Posterior cingulate gyrus (tissue), 11 donors: ENCODE data around the gene ZDHHC7.

ENCODE experiments used
- DNase-seq, 10 donors: peaks; one replicate each; pipeline versions ENCODE4 v3.0.0 to v3.0.0-alpha.2; 2020 to 2021; ENCODE audit warnings: mixed read lengths in 3 of 10
- intact Hi-C: fragments of 100-400 bp; cut with DNase I; formaldehyde crosslinking; loops from one replicate; pipeline ENCODE4 v1.15.1; 2023

ZDHHC7 gene

DNA sequence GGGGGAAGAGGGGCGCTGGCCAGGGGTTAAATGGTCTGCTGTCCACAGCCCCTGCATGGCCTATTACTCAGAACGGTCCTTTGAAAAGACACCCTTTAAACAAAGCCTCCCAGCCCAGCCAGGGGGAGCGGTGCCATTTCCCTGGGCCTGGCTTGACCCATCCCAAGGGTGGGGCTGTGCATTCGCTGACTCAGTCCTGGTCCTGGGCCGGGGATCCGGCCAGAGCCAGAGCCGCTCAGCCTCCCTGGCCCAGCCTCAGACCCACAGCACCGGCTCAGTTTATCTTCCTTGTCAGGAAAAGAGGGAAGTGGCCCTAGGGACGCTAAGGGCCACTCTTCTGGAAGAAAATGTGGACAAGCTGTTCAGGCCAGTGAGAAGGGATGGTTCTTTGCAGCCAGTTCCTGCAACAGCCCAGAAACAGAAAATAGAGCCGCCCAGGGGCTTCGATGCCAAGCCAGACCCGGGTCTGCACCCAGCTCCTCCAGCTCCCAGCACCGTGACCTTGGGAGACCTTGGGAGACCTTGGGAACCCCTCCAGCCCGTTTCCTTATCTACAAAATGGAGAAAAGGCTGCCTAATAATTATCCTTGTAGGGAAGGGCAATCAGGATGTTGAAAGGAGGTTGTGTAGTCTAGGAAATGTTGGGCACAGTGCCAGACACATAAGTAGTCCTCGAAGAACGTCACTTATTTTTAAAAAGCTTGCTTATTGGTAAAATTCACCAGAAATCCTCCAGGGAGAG is 82.5 kb downstream of the ZDHHC7 start:
- intact Hi-C loops: no loop called here
- DNase-seq: peak in 1 of 10 donors; percentile 79

DNA sequence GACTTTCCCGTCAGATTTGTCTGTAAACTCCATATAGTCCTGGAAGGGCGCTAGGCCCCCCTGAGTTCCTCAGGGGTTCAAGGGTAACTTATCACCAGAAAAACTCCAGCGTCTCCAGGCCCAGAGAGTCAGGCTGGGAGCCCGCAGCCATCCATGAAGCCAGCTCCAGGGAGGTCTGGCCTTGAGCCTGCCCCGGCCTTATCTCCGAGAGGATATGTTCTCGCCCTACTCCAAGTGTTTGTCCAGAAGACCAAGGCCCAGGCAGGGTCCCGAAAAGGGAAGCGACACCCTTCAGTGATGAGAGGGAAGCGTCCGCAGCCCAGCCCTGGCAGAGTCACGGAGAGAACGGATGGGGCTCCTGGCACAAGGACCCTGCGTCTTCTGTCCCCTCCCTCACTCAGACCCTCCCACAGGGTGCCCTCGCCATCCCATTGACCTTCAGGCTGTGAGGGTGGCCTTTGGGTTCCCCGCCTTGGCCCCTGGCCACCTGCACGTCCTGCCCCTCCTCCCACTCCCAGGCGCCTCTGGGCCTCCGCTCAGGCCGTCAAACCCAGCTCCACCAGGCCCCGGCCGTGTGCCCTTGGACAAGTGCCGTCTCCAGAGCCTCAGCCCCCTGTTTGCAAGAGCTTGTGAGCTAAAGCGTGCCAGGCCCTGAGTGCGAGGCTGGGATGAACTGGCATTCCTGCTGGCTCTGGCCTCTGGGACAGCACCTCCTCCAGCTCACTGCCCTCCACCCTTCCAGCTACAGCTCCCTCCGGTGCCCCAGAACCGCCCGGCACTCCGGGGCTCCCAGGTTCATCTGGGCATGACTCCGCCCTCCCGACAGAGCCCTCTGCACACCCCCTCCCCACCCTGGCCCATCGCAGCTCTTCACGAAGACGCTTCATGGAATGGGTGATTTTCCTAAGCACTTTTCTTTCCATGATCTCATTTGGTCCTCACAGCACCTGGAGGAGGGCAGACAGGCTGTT is 83.4 kb downstream of the ZDHHC7 start:
- DNase-seq: peak in 1 of 10 donors; percentile 70
- intact Hi-C loops: no loop called here

DNA sequence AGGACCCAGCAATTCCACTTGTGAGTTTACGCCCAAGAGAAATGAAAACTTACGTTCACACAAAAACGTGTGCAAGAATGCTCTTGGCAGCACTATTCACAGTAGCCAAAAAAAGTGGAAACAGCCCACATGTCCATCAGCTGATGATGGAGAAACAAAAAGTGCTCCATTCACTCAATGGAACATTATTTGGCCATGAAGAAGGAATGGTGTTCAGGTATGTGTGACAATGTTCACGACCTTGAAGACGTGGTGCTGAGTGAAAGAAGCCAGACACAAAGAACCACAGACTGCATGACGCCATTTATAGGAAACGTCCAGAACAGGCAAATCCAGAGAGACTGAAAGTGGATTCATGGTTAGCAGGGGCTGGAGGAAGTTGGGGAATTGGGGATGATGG is 84.9 kb downstream of the ZDHHC7 start:
- intact Hi-C loops: no loop called here
- DNase-seq: peak in 1 of 10 donors; percentile 19

DNA sequence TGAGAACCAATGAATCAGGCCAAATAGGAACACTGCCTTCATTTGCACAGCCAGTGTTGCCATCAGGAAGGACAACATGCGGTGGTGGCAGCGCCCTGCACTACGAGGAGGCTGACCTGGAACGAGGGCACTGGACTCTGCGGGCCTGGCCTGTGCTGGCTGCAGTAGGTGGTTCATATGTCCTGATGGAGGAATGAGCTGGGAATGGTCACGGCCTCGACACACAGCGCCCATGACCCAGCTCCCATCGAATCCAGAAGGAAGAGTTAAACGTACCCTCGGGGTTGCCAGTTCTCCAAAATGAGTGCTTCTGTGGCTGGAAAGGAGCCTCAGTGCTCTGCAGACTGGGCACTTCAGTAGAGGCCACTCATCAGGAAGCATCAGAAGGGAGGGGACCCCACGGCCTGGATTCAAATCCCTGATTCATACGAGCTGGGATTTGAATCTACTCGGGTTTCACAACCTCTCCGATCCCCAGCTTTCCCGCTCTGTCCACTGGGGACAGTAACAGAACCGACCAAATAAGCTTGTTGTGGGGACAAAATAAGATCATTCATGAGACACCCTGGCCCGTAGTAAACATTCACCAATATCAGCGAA is 85.5 kb downstream of the ZDHHC7 start:
- intact Hi-C loops: loop anchor here (1.0 to 2.0 kb wide), 2 partner anchors 27 to 44 kb away; no protein-coding TSS in a partner anchor

DNA sequence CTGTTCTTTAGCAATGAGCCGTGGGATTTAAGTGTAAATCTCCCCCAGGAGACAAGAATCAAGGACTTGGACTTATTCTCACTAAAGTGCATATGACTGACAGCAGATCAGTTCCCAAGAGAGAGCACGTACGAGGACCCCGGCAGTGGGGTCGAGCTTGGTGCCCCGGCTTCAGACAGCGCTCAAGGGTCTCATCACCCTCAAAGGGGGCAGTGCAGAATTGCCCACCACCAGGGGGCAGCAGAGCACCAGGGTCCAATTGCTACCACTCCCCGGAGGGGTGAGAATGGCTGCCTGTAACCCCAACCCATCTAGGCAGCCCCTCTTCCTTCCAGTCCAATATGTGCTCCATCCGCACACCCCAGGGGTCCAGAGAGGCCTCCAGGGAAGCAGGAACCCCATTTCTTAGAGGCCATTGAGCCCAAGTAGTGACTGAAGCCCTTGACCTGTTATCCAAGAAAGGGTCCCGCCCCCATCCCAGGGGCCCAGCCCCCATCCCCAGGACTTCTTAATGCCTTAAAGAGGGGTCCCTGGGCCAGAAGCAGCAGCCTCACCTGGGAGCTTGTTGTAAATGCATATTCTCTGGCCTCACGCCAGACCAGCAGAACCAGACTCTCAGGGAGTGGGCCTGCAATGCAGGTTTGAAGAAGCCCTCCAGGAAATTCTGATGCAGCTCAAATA is 86.1 kb downstream of the ZDHHC7 start:
- intact Hi-C loops: loop anchor here (1.0 to 2.0 kb wide), 2 partner anchors 28 to 45 kb away; no protein-coding TSS in a partner anchor
- DNase-seq: peak in 7 of 10 donors; percentile 37 to 88 (median 72)

More for the DNA sequence above, 85.5 kb downstream of the ZDHHC7 start:
- DNase-seq: peak in 2 of 10 donors; percentile 38 to 73

DNA sequence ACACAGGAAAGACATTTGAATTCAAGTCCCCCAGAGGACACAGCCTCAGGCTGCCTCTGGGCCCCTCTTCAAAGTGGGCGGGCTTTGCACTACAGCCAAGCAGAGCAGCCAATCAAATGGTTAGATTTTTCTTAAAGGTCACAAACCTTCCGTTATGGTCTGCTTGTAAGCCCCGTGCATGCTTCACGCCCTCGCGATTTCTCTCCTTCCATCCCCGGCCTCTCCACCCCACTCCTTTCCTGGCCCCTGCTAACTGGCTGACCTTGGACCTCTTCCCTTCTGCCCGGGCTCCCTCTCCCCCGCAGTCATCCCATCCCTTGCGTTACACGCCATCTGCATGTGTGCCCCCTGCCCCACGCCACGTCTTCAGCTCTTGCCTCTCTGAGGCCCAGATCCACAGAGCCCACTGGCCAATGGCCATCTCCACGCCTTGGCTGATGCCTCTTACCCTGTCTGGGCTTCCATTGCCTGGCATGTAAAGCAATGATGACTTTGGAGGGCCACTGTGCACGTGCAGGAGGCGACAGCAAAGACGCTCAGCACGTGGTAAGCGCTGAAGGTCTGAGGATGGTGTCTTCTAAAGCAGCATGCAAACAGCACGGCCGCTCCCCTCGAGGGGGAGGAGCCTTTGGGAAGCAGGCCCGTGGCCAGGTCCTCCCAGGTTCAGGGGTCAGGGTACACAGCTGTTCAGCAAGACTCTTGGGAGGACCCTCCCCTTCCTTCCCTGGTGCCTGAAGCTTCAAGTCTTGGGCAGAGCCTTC is 86.8 kb downstream of the ZDHHC7 start:
- DNase-seq: peak in 3 of 10 donors; percentile 58 to 76 (median 75)
- intact Hi-C loops: loop anchor here (1.0 to 2.0 kb wide), 2 partner anchors 28 to 46 kb away; no protein-coding TSS in a partner anchor
